HG03439 (cell line): ENCODE results near the gene FIS1.
"Not testable (repeated sequence)": the region's sequence is repeated elsewhere in the genome, so short reads cannot be mapped to it uniquely, and the experiment has no call there.

Source experiments
- ATAC-seq: cut with Tn5 transposase; IDR thresholded peaks from one replicate; pipeline ENCODE4 v1.9.1; 2021; ENCODE audit warnings: mild to moderate bottlenecking, moderate library complexity; ENCODE audit not compliant: unreplicated experiment

The FIS1 gene

DNA sequence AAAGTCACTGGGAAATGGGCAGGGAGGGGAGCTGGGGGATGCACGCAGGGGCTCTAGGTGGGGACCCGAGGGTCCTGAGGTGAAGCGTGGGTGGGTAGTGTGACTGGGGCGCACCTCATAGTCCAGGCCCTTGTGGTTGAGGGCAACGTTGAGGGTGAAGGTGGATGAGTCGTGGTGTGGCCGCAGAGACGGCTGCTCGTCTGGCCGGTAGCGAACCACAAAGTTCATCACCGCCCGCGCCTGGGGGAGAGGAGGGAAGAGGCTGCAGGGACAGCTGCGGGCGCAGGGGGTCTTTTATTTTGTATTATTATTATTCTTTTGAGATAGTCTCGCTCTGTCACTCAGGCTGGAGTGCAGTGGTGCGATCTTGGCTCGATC, 38.2 kb downstream of the FIS1 start:
- no peak for ATAC-seq

- ATAC-seq, result no peak
These were observed 38.8 kb downstream of the FIS1 start for GRCh38 chr7:101205901-101206664.

DNA sequence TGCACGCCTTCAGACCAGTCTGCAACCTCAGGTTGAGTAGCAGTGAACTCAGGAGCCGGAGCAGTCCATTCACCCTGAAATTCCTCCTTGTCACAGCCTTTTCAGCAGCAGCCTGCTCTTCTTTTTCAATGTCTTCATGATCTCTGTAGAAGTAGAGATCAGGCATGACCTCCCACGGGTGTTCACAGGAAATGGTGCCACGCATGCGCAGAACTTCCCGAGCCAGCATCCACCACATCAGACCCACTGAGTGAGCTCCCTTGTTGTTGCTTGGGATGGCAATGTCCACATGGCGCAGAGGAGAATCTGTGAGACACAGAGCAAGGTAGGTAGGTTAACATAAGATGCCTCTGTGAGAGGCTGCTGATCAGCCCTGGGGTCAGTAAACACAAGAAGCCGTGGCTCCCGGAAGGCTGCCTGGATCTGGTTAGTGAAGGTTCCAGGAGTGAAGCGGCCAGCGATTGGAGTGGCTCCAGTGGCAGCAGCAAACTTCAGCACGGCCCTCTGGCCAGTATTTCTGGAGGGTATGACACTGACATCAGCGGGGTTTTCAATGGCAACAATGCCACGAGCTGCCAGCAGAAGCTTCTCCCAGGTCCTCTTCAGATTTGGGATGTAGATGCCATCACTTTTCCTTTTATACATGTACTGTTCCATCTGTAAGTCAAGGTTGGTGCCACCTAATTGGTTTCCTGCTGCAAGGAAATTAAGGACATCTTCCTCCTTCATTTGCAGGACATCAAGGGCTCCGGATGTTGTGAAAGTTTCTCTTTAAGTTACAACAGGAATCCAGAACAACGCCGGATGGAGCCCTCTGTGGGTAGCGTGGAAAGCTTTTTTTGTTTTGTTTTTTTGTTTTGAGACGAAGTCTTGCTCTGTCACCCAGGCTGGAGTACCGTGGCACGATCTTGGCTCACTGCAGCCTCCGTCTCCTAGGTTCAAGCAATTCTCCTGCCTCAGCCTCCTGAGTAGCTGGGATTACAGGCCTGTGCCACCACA, 40.8 kb downstream of the FIS1 start:
- ATAC-seq, result not testable (repeated sequence)

DNA sequence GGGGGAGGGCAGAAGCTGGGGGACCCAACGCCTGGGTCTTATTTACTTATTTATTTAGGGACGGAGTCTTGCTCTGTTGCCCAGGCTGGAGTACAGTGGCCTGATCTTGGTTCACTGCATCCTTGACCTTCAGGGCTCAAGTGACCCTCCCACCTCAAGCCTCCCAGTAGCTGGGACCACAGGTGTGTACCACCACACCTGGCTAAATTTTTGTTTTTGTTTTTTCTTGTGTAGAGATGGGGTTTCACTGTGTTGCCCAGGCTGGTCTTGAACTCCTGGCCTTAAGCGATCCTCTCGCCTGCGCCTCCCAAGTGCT, 42.3 kb downstream of the FIS1 start:
- no peak for ATAC-seq

DNA sequence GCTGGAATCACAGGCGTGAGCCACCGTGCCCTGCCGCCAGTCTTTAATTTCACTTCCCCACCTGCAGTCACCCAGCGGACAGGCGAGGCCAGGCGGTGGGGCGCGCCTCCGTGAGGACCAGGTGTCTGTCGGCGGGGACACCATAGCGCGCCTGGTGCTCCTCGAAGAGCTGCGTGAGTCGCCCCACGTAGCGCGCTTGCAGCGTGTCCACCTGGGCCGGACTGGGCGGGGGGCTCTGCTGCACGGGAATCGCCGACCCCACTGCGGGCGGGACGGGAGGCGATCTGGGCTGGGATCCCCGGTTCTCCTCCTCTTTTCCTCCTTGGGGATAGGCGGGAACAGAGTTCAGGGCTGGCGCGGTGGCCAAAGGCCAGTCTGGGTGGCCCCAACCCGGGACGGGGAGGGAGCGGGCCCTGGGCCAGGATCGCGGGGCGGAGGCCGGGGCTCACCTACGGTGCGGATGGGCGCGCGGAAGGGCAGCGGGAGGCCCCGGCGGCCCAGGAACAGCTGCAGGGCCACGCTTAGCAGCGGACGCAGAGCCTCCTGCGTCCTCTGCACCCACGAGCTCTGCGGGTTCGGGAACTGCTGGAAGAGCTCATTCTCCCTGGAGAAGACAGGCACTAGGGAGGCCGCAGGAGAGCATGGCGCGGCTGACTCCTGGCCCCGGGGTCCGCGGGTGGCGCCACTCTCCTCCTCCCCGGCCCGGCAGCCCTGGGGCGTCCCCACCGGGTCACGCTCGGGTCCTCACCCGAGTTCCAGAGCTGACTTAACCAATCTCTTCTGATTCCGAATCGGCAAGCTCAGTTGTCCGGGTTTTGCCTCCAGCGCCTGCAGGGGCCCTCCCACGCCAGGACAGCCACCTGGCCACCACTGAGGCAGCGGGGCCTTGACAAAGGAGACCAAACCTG, 42.9 kb downstream of the FIS1 start:
- no peak for ATAC-seq

- no peak for ATAC-seq
These were observed 43.9 kb downstream of the FIS1 start, which contains the start of gene MOGAT3 for GRCh38 chr7:101200862-101201599. TSS of gene MOGAT3 (minus strand) at chr7:101201036. CDS start at chr7:101200854, 182 bp downstream.

DNA sequence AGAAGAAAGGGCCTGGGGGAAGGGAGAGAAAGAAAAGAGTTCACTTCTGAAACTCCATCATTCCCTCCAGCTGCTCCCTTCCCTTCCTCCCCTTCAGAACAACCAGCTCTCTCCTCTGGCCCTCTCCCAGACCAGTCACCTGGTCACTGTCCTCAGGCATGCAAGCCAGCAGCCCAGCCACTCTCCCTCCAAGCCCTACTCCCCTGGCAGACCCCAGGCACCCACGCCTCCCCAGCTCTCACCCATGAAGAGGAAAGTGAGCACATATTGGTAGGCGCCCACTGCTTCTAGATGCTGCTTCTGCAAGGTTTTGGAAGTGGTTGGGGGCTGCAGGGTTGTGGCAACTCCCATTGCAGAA, 44.4 kb downstream of the FIS1 start:
- no peak for ATAC-seq

DNA sequence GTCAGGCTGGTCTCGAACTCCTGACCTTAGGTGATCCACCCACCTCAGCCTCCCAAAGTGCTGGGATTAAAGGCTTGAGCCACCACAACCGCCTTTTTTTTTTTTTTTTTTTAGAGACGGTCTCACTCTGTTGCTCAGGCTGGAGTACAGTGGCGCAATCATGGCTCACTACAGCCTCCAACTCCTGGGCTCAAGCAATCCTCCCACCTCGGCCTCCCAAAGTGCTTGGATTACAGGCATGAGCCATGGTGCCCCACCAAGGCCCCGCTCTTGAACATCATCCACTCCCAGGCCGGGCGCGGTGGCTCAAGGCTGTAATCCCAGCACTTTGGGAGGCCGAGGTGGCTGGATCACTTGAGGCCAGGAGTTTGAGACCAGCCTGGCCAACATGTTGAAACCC, 45.4 kb downstream of the FIS1 start:
- not testable (repeated sequence) for ATAC-seq

DNA sequence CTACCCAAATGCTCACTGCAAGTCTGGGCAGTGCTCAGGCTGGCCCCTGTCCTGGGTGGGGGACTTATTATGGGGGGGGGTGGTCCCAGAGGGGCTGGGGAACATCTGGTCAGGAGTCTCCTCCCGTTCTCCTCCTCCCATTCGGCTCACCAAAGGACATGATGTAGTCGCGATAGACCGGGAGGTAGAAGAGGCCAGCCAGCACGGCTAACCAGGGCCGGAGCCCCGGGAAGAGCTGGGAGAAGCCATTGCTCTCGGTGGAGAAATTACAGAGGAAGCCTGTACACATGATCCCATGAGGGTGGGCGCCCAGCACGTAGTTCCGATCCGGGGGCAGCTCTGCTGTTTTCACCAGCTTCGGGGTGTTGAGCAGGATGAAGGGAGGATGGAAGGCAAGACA, 46.4 kb downstream of the FIS1 start:
- ATAC-seq, result no peak

- no peak for ATAC-seq
These were observed 46.9 kb downstream of the FIS1 start for GRCh38 chr7:101197991-101198390.

GRCh38 chr7:101195884-101196283, 49.0 kb downstream of the FIS1 start:
- no peak for ATAC-seq
